GM23338 (cell line): ENCODE data around the gene LXN. TPM values are rescaled to one million over a fixed set of nuclear protein-coding genes. Genes with fewer than 3 reads are reported as not detected.

ENCODE experiments used
- ATAC-seq: fragments of 200-7000 bp; cut with Tn5 transposase; 3 replicates; pipeline ENCODE4 v1.9.1; 2020
- DNase-seq: peaks from one replicate; pipeline ENCODE4 v3.0.0-alpha.2; 2015; ENCODE audit warnings: low spot score
- H2AFZ ChIP-seq: fragments of 200-600 bp; sonication (generic); 2 replicates; pipeline ENCODE4 v1.8.0; 2016; ENCODE audit warnings: antibody characterized with exemption, mild to moderate bottlenecking, moderate library complexity
- H3F3A ChIP-seq: fragments of 200-600 bp; sonication (generic); replicated peaks from 2 replicates; pipeline ENCODE4 v1.8.0; 2017; ENCODE audit warnings: antibody characterized with exemption, mixed run types, low read depth
- H3K27ac ChIP-seq: fragments of 200-600 bp; sonication (generic); 2 replicates; pipeline ENCODE4 v1.6.1; 2016; ENCODE audit warnings: low read depth
- H3K27me3 ChIP-seq: fragments of 200-600 bp; sonication (generic); 2 replicates; pipeline ENCODE4 v1.8.0; 2016; ENCODE audit warnings: mild to moderate bottlenecking, mixed run types, moderate library complexity; ENCODE audit not compliant: insufficient read depth
- H3K36me3 ChIP-seq: fragments of 200-600 bp; sonication (generic); 2 replicates; pipeline ENCODE4 v1.8.0; 2016; ENCODE audit warnings: mild to moderate bottlenecking; ENCODE audit not compliant: insufficient read depth
- H3K4me1 ChIP-seq: fragments of 200-600 bp; sonication (generic); 2 replicates; pipeline ENCODE4 v1.8.0; 2016; ENCODE audit warnings: mild to moderate bottlenecking, moderate library complexity; ENCODE audit not compliant: insufficient read depth
- H3K4me2 ChIP-seq: fragments of 200-600 bp; sonication (generic); 2 replicates; pipeline ENCODE4 v1.7.1; 2017; ENCODE audit warnings: mixed run types
- H3K4me3 ChIP-seq: fragments of 200-600 bp; sonication (generic); 2 replicates; pipeline ENCODE4 v1.6.1; 2016; ENCODE audit warnings: mixed run types
- H3K79me2 ChIP-seq: fragments of 200-600 bp; sonication (generic); replicated peaks from 2 replicates; pipeline ENCODE4 v1.8.0; 2017; ENCODE audit warnings: mild to moderate bottlenecking; ENCODE audit not compliant: insufficient read depth
- H3K9me2 ChIP-seq: fragments of 200-600 bp; sonication (generic); 2 replicates; pipeline ENCODE4 v1.8.0; 2017; ENCODE audit not compliant: insufficient read depth
- H4K20me1 ChIP-seq: fragments of 200-600 bp; sonication (generic); replicated peaks from 2 replicates; pipeline ENCODE4 v1.8.0; 2017; ENCODE audit warnings: mild to moderate bottlenecking; ENCODE audit not compliant: insufficient read depth
- H3K27ac Mint-ChIP-seq: 2 replicates; pipeline ENCODE4 v1.8.0; 2020; ENCODE audit warnings: inconsistent platforms, mild to moderate bottlenecking, moderate library complexity, mixed read lengths
- H3K27me3 Mint-ChIP-seq: 3 replicates; pipeline ENCODE4 v1.8.0; 2022; ENCODE audit warnings: low read depth, mild to moderate bottlenecking, moderate library complexity, mixed read lengths, inconsistent platforms; ENCODE audit not compliant: insufficient read depth, poor library complexity
- H3K36me3 Mint-ChIP-seq: 3 replicates; pipeline ENCODE4 v1.8.0; 2021; ENCODE audit warnings: low read depth, mild to moderate bottlenecking, inconsistent platforms, moderate library complexity, mixed read lengths
- H3K4me1 Mint-ChIP-seq: 3 replicates; pipeline ENCODE4 v1.8.0; 2020; ENCODE audit warnings: mild to moderate bottlenecking, inconsistent platforms, mixed read lengths
- H3K4me3 Mint-ChIP-seq: 3 replicates; pipeline ENCODE4 v1.8.0; 2021; ENCODE audit warnings: moderate library complexity, mild to moderate bottlenecking, inconsistent platforms, mixed read lengths
- H3K9me3 Mint-ChIP-seq: 3 replicates; pipeline ENCODE4 v1.8.0; 2020; ENCODE audit warnings: moderate library complexity, mild to moderate bottlenecking, inconsistent platforms, mixed read lengths
- EZH2 ChIP-seq: fragments of 200-600 bp; sonication (generic); IDR thresholded peaks from one replicate; pipeline ENCODE4 v1.8.0; 2017; ENCODE audit warnings: antibody characterized with exemption, mild to moderate bottlenecking, low read depth; ENCODE audit not compliant: unreplicated experiment
- EZH2phosphoT487 ChIP-seq: fragments of 200-600 bp; sonication (generic); IDR thresholded peaks from one replicate; pipeline ENCODE4 v1.8.1; 2018; ENCODE audit warnings: antibody characterized with exemption; ENCODE audit not compliant: unreplicated experiment
- JUNB ChIP-seq: IDR thresholded peaks from one replicate; pipeline ENCODE4 v1.6.1; 2016; ENCODE audit warnings: antibody characterized with exemption; ENCODE audit not compliant: unreplicated experiment
- NANOG ChIP-seq: IDR thresholded peaks from 2 replicates; pipeline ENCODE4 v1.6.1; 2016; ENCODE audit warnings: antibody characterized with exemption, borderline replicate concordance
- POLR2AphosphoS5 ChIP-seq: IDR thresholded peaks from 2 replicates; pipeline ENCODE4 v1.6.1; 2016; ENCODE audit warnings: antibody characterized with exemption, low read depth
- polyA plus RNA-seq: library from polyadenylated mRNA; unstranded; fragments of >200 nt; fragmentation: Nextera tagmentation; extraction: Ambion mirVana; gene quantifications from 2 replicates; pipeline ENCODE4 v1.2.1, GENCODE V29; 2016
- total RNA-seq: library from RNA; depleted of rRNA; stranded (reverse); fragments of >200 nt; shearing (Covaris generic); gene quantifications from 2 replicates; pipeline ENCODE4 v1.2.3, GENCODE V29; 2014
- TF ChIP-seq, protein P1 (sequence below): IDR thresholded peaks from 2 replicates; pipeline ENCODE4 v1.6.1; 2016; ENCODE audit warnings: antibody characterized with exemption
- TF ChIP-seq, protein P2 (sequence below): IDR thresholded peaks from one replicate; pipeline ENCODE4 v1.6.1; 2018; ENCODE audit warnings: antibody characterized with exemption; ENCODE audit not compliant: unreplicated experiment
- TF ChIP-seq, protein P3 (sequence below), 2 experiments: fragments of 200-600 bp in 1 of 2; sonication (generic) in 1 of 2; conservative IDR thresholded peaks; 2 replicates each; pipeline versions ENCODE4 v1.5.1 to v1.6.1; 2016 to 2017; ENCODE audit warnings: antibody characterized with exemption in 2 of 2, low read depth in 2 of 2, mild to moderate bottlenecking in 2 of 2, moderate library complexity in 1 of 2

The LXN gene
- total and polyA plus RNA-seq, 2 experiments from 2014 or later = 5.6 to 10.0 TPM

DNA sequence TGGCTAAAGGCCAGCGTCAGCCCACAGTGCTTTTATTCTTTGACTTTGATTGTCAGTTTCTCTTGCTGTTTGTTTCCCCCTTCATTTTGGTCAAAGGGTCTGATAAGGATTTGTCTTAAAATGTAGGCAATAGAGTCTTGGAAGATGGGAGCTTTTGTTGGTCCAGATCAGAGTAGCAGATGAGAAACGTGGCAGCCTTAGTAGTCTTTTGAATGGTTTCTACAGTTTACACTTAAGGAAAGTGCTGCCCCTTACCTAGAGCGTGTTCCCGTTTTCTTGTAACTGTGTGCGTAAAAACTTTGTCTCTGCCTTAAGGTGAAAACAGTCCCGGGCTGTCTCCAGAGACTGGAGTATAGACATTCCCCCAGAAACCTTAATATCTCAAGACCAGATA is 630 bp downstream of the LXN start (continued):
- TF ChIP-seq EZH2 (no peak), EZH2phosphoT487 (no peak), JUNB (no peak)
- TF ChIP-seq, protein P1, sequence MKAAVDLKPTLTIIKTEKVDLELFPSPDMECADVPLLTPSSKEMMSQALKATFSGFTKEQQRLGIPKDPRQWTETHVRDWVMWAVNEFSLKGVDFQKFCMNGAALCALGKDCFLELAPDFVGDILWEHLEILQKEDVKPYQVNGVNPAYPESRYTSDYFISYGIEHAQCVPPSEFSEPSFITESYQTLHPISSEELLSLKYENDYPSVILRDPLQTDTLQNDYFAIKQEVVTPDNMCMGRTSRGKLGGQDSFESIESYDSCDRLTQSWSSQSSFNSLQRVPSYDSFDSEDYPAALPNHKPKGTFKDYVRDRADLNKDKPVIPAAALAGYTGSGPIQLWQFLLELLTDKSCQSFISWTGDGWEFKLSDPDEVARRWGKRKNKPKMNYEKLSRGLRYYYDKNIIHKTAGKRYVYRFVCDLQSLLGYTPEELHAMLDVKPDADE = no peak
- TF ChIP-seq, protein P2, sequence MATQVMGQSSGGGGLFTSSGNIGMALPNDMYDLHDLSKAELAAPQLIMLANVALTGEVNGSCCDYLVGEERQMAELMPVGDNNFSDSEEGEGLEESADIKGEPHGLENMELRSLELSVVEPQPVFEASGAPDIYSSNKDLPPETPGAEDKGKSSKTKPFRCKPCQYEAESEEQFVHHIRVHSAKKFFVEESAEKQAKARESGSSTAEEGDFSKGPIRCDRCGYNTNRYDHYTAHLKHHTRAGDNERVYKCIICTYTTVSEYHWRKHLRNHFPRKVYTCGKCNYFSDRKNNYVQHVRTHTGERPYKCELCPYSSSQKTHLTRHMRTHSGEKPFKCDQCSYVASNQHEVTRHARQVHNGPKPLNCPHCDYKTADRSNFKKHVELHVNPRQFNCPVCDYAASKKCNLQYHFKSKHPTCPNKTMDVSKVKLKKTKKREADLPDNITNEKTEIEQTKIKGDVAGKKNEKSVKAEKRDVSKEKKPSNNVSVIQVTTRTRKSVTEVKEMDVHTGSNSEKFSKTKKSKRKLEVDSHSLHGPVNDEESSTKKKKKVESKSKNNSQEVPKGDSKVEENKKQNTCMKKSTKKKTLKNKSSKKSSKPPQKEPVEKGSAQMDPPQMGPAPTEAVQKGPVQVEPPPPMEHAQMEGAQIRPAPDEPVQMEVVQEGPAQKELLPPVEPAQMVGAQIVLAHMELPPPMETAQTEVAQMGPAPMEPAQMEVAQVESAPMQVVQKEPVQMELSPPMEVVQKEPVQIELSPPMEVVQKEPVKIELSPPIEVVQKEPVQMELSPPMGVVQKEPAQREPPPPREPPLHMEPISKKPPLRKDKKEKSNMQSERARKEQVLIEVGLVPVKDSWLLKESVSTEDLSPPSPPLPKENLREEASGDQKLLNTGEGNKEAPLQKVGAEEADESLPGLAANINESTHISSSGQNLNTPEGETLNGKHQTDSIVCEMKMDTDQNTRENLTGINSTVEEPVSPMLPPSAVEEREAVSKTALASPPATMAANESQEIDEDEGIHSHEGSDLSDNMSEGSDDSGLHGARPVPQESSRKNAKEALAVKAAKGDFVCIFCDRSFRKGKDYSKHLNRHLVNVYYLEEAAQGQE = no peak

DNA sequence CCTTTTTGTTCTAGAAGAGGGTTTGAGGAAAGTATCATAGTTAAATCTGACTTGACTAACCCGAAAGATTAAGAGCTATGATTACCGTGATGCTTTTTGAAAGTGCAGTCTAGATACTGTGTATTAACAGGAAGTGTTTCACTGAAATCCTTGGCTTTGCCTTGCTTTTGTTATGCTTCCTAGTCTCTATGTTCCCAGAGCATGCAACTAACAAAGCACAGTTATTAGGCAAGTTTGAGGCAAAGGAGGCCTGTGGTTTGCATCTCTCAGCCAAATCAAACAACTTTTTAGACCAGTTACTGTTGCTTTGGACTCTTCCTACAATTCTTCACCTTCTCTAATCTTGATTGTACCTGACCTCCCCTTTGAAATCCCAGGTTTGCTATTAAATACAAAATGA is 3.9 kb downstream of the LXN start:
- Histone ChIP-seq H3K4me2 (no peak overlapping the region), H3K36me3 (peaks cover 10% of the 10 kb centered on the region; the same call in 1 of the 2 replicates), H3K9me2 (no peaks in the 10 kb centered on the region), H3K79me2 (no peaks in the 10 kb centered on the region), H3K4me1 (peaks cover 11% of the 10 kb centered on the region), H3K27me3 (no peaks in the 10 kb centered on the region), H3K27ac (no peak overlapping the region), H2AFZ (no peak overlapping the region), H3F3A (no peaks in the 10 kb centered on the region), H4K20me1 (no peaks in the 10 kb centered on the region; the same call in 1 of the 2 replicates), H3K4me3 (no peak overlapping the region)
- no peak overlapping the region for H3K27ac Mint-ChIP-seq
- H3K4me1 Mint-ChIP-seq = peaks cover 12% of the 10 kb centered on the region; the same call in 2 of the 3 replicates
- DNase-seq (no peak), ATAC-seq (no peak)
- TF ChIP-seq EZH2phosphoT487 = no peak
- no peaks in the 10 kb centered on the region for H3K9me3 Mint-ChIP-seq
- H3K27me3 Mint-ChIP-seq = peaks cover 4% of the 10 kb centered on the region
- H3K36me3 Mint-ChIP-seq = peaks cover 18% of the 10 kb centered on the region; the same call in 2 of the 3 replicates
- H3K4me3 Mint-ChIP-seq = no peak overlapping the region

DNA sequence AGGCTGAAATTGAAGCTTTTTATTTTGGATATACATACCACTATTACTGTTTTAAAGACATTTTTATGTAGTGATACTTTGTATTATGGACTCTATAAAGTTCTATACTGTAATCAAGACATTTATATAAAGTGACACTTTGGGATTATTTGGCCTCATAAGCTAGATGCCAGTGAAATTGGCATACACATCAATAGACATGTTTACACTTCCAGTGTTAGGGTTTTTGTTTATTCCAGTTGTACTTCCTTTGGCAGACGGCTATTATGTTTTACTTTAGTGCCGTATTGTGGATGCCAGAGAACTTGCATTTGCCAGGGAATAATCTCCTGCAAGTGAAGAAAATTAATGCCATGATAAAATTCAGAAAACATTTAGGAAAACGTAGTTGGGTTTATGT is 6.0 kb downstream of the LXN start:
- DNase-seq (no peak), ATAC-seq (no peak)
- Histone ChIP-seq H3K27me3 (no peaks in the 10 kb centered on the region), H2AFZ (no peak overlapping the region), H3K4me2 (no peak overlapping the region), H3K79me2 (no peaks in the 10 kb centered on the region), H3K4me3 (no peak overlapping the region), H3K4me1 (peaks cover 4% of the 10 kb centered on the region), H4K20me1 (no peaks in the 10 kb centered on the region; the same call in 1 of the 2 replicates), H3K27ac (no peak overlapping the region), H3F3A (no peaks in the 10 kb centered on the region), H3K9me2 (no peaks in the 10 kb centered on the region), H3K36me3 (peaks cover 19% of the 10 kb centered on the region)
- H3K4me1 Mint-ChIP-seq = peaks cover 5% of the 10 kb centered on the region; the same call in 2 of the 3 replicates
- H3K27me3 Mint-ChIP-seq = no peaks in the 10 kb centered on the region
- no peak overlapping the region for H3K4me3 Mint-ChIP-seq
- no peaks in the 10 kb centered on the region for H3K9me3 Mint-ChIP-seq
- peaks cover 18% of the 10 kb centered on the region; the same call in 2 of the 3 replicates for H3K36me3 Mint-ChIP-seq
- no peak overlapping the region for H3K27ac Mint-ChIP-seq
- TF ChIP-seq POLR2AphosphoS5 (no peak), NANOG (no peak)
- TF ChIP-seq, protein P3, sequence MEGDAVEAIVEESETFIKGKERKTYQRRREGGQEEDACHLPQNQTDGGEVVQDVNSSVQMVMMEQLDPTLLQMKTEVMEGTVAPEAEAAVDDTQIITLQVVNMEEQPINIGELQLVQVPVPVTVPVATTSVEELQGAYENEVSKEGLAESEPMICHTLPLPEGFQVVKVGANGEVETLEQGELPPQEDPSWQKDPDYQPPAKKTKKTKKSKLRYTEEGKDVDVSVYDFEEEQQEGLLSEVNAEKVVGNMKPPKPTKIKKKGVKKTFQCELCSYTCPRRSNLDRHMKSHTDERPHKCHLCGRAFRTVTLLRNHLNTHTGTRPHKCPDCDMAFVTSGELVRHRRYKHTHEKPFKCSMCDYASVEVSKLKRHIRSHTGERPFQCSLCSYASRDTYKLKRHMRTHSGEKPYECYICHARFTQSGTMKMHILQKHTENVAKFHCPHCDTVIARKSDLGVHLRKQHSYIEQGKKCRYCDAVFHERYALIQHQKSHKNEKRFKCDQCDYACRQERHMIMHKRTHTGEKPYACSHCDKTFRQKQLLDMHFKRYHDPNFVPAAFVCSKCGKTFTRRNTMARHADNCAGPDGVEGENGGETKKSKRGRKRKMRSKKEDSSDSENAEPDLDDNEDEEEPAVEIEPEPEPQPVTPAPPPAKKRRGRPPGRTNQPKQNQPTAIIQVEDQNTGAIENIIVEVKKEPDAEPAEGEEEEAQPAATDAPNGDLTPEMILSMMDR (conservative IDR thresholded peaks at IDR 0.05; ENCODE audit: low read depth in 2 of 2) = no peak
